Endothelial cell of umbilical vein (primary cell): ENCODE data around the gene ADAMTS6. TPM values are rescaled to one million over a fixed set of nuclear protein-coding genes. Genes with fewer than 3 reads are reported as not detected.

Experiments used
- BruUV-seq: library from RNA; stranded (reverse); fragments of 400-500 nt; replicated peaks from 2 replicates; lab custom pipeline; 2021; lab: Mats Ljungman, UMichigan
- CTCF ChIA-PET: fragments of 300-600, 350-600 bp; sonication (Branson Sonifier 250); formaldehyde crosslinking; loops from one replicate; lab custom pipeline; 2021; ENCODE audit warnings: antibody characterized with exemption, inconsistent platforms; lab: Charles Lee
- POLR2A ChIA-PET: fragments of 300-600, 350-600 bp; sonication (Branson Sonifier 250); formaldehyde crosslinking; loops from one replicate; lab custom pipeline; 2021; ENCODE audit warnings: antibody characterized with exemption, inconsistent platforms; lab: Charles Lee
- DNase-seq: peaks from one replicate; pipeline ENCODE4 v3.0.0-alpha.2; 2011; ENCODE audit warnings: low read depth, low spot score
- FAIRE-seq: peaks from 2 replicates; lab custom pipeline; 2011; peaks lifted over from hg19 to GRCh38; lab: Jason Lieb, UNC
- H2AFZ ChIP-seq: 2 replicates; pipeline ENCODE4 v1.6.0; 2012; ENCODE audit warnings: low read depth, low read length, control low read depth, inconsistent platforms
- H3K27ac ChIP-seq: 2 replicates; pipeline ENCODE4 v1.5.1; 2011; ENCODE audit warnings: low read depth, mild to moderate bottlenecking, control low read depth, low read length, moderate library complexity; ENCODE audit not compliant: insufficient read depth
- H3K27me3 ChIP-seq, 2 experiments: 2 replicates each; pipeline versions ENCODE4 v1.6.0 to v1.6.1; 2011; ENCODE audit warnings: low read length in 2 of 2, mixed read lengths in 1 of 2; ENCODE audit not compliant: control insufficient read depth in 2 of 2, insufficient read depth in 2 of 2
- H3K36me3 ChIP-seq, 2 experiments: 2 replicates in 1 of 2; 3 replicates in 1 of 2; pipeline ENCODE4 v1.5.1; 2011; ENCODE audit warnings: low read length in 2 of 2, mild to moderate bottlenecking in 1 of 2, moderate library complexity in 1 of 2; ENCODE audit not compliant: control insufficient read depth in 2 of 2, insufficient read depth in 2 of 2; ENCODE audit errors: extremely low read depth in 1 of 2
- H3K4me1 ChIP-seq: 3 replicates; pipeline ENCODE4 v1.5.1; 2011; ENCODE audit warnings: mild to moderate bottlenecking, low read length; ENCODE audit not compliant: control insufficient read depth, insufficient read depth; ENCODE audit errors: extremely low read depth
- H3K4me2 ChIP-seq: 2 replicates; pipeline ENCODE4 v1.6.1; 2011; ENCODE audit warnings: low read length, control low read depth, mixed read lengths; ENCODE audit not compliant: insufficient read depth
- H3K4me3 ChIP-seq, 3 experiments: fragments of 200-600 bp in 1 of 3; sonication (generic), shearing (Covaris generic) in 1 of 3; replicated peaks in 1 of 3; 2 replicates each; pipeline ENCODE4 v1.5.1; 2011 to 2016; ENCODE audit warnings: control low read depth in 3 of 3, low read length in 3 of 3, mild to moderate bottlenecking in 2 of 3, inconsistent platforms in 1 of 3, low read depth in 1 of 3, moderate library complexity in 1 of 3; ENCODE audit not compliant: insufficient read depth in 1 of 3
- H3K79me2 ChIP-seq: 2 replicates; pipeline ENCODE4 v1.6.0; 2012; ENCODE audit warnings: low read length, inconsistent platforms; ENCODE audit not compliant: control insufficient read depth, insufficient read depth
- H3K9ac ChIP-seq: replicated peaks from 2 replicates; pipeline ENCODE3; 2011; ENCODE audit warnings: low read length, control low read depth; ENCODE audit not compliant: insufficient read depth; ENCODE audit errors: extremely low read depth
- H3K9me1 ChIP-seq: replicated peaks from 3 replicates; pipeline ENCODE4 v1.6.0; 2011; ENCODE audit warnings: mild to moderate bottlenecking, low read length; ENCODE audit not compliant: control insufficient read depth, insufficient read depth; ENCODE audit errors: extremely low read depth
- H3K9me3 ChIP-seq: replicated peaks from 2 replicates; pipeline ENCODE4 v1.5.1; 2012; ENCODE audit warnings: low read length, inconsistent platforms; ENCODE audit not compliant: control insufficient read depth, insufficient read depth
- H4K20me1 ChIP-seq: replicated peaks from 2 replicates; pipeline ENCODE3; 2011; ENCODE audit warnings: mild to moderate bottlenecking, low read length; ENCODE audit not compliant: control insufficient read depth, insufficient read depth; ENCODE audit errors: extremely low read depth
- CTCF ChIP-seq, 2 donors: IDR thresholded peaks; 1 replicate in 1 of 2; 2 replicates in 1 of 2; pipeline ENCODE4 v1.5.1; 2011; ENCODE audit warnings: low read length in 2 of 2, mild to moderate bottlenecking in 2 of 2, moderate library complexity in 2 of 2, control low read depth in 1 of 2, inconsistent platforms in 1 of 2, low read depth in 1 of 2; ENCODE audit not compliant: insufficient read depth in 1 of 2; ENCODE audit errors: extremely low read depth in 1 of 2
- EZH2 ChIP-seq: IDR thresholded peaks from 2 replicates; pipeline ENCODE4 v1.6.1; 2012; ENCODE audit warnings: borderline replicate concordance, low read depth, mild to moderate bottlenecking, moderate library complexity, low read length, inconsistent platforms; ENCODE audit not compliant: severe bottlenecking
- FOS ChIP-seq: IDR thresholded peaks from 2 replicates; pipeline ENCODE4 v1.6.1; 2011; ENCODE audit warnings: mild to moderate bottlenecking, low read length, moderate library complexity, borderline replicate concordance; ENCODE audit not compliant: insufficient read depth
- GATA2 ChIP-seq: IDR thresholded peaks from 2 replicates; pipeline ENCODE4 v1.7.0; 2011; ENCODE audit warnings: low read depth, mild to moderate bottlenecking, moderate library complexity, mixed read lengths, low read length; ENCODE audit not compliant: insufficient read length, insufficient read depth
- JUN ChIP-seq: IDR thresholded peaks from 2 replicates; pipeline ENCODE4 v1.6.1; 2011; ENCODE audit warnings: borderline replicate concordance, low read depth; ENCODE audit not compliant: insufficient read length, insufficient read depth
- MAX ChIP-seq: IDR thresholded peaks from 2 replicates; pipeline ENCODE4 v1.6.1; 2011; ENCODE audit not compliant: insufficient read depth, insufficient read length
- MYC ChIP-seq: IDR thresholded peaks from one replicate; pipeline ENCODE4 v1.6.1; 2011; ENCODE audit warnings: mild to moderate bottlenecking, low read depth, low read length
- POLR2A ChIP-seq: IDR thresholded peaks from 2 replicates; pipeline ENCODE4 v1.6.1; 2012; ENCODE audit warnings: low read depth, mild to moderate bottlenecking, control low read depth, low read length
- POLR2AphosphoS5 ChIP-seq: IDR thresholded peaks from 2 replicates; pipeline ENCODE4 v1.6.1; 2012; ENCODE audit warnings: low read depth, mild to moderate bottlenecking, control low read depth, low read length, moderate library complexity; ENCODE audit not compliant: insufficient read depth
- dilution Hi-C: fragments of 300-500 bp; cut with MboI; formaldehyde crosslinking; loops from one replicate; pipeline ENCODE4 v1.15.0; 2019; ENCODE audit warnings: low sequenced_read_pairs; ENCODE audit not compliant: extremely low pct_ligation_motif_present
- intact Hi-C: fragments of 100-400 bp; cut with micrococcal nuclease; formaldehyde crosslinking; loops from one replicate; pipeline ENCODE4 v1.10.0; 2022
- polyA plus RNA-seq, 4 experiments: library from polyadenylated mRNA; depleted of rRNA in 3 of 4; stranded (reverse) in 3 of 4; unstranded in 1 of 4; fragments of >200 nt; gene quantifications; 2 replicates each; pipeline versions ENCODE4 v1.2.1 to v1.2.3, GENCODE V29; 2011 to 2012; ENCODE audit warnings: missing spikeins in 1 of 4
- total RNA-seq: library from RNA; stranded (reverse); gene quantifications from 2 replicates; pipeline ENCODE4 v1.2.3, GENCODE V29; 2021

ADAMTS6 gene
- total and polyA plus RNA-seq, 2 donors (not counting 3 experiments of a cell fraction or from before 2014, with no cell fraction given), result 20.4 to 43.4 TPM

- TF ChIP-seq MYC, result no peak
- TF ChIP-seq FOS, result no peak
- TF ChIP-seq GATA2, result no peak
- no peak for TF ChIP-seq POLR2AphosphoS5
- TF ChIP-seq MAX, result no peak
- no peak for TF ChIP-seq JUN
- no peak for TF ChIP-seq CTCF (IDR thresholded peaks at IDR 0.05; ENCODE audit: extremely low read depth in 1 of 2, insufficient read depth in 1 of 2, low read depth in 1 of 2, low read length in 2 of 2)
- no peak for TF ChIP-seq EZH2
- TF ChIP-seq POLR2A, result no peak
- Histone ChIP-seq H3K9me3 (no peaks in the 10 kb centered on the region), H3K4me1 (no peaks in the 10 kb centered on the region), H3K4me3 (no peak overlapping the region), H3K4me2 (no peak overlapping the region), H3K27me3 (no peaks in the 10 kb centered on the region), H3K36me3 (peaks cover 0 to 7% of the 10 kb centered on the region in 2 experiments), H2AFZ (no peak overlapping the region), H3K9ac (no peak overlapping the region), H3K9me1 (no peaks in the 10 kb centered on the region), H4K20me1 (no peaks in the 10 kb centered on the region), H3K27ac (no peak overlapping the region), H3K79me2 (no peaks in the 10 kb centered on the region)
- dilution Hi-C loops, result no loop called here
- DNase-seq (no peak), FAIRE-seq (no peak)
- intact Hi-C loops, result no loop called here
- ChIA-PET POLR2A (no interaction called here), CTCF (no interaction called here)
- BruUV-seq, result no TSS peak
Observed at GRCh38 chr5:65172486-65173129, 309.1 kb downstream of the ADAMTS6 start.
